Heart left ventricle (tissue), 13 donors: ENCODE results near the gene HDAC4.

Experiments
- POLR2A ChIP-seq, 2 donors: fragments of 450-650 bp; IDR thresholded peaks; one replicate each; pipeline ENCODE4 v1.6.1; 2017; ENCODE audit warnings: antibody characterized with exemption in 2 of 2, mild to moderate bottlenecking in 2 of 2, moderate library complexity in 2 of 2
- TF ChIP-seq, protein P1 (sequence below), 12 donors: fragments of 200-600 bp; sonication (generic) in 4 of 12; IDR thresholded peaks; one replicate each; pipeline versions ENCODE4 v1.5.0 to v1.8.0; 2018 to 2022; ENCODE audit warnings: antibody characterized with exemption in 12 of 12, mild to moderate bottlenecking in 5 of 12
- donor health status: ischemic (EF 13 %, LVEDD 7.1; RV severe dilation, severe dysfunction).
- donor health status: DM: no; HTN: yes; CAD: no.
- donor health status: DM: no; HTN: no; CAD: no.
- donor health status: ischemic (EF 25% LVEDD 6.9; RV normal size, moderate dysfunction).
- donor health status: ischemic (EF 25% LVEDD 5.7; RV mildly dilated, moderate dysfunction).
- donor health status: ischemic (EF 35%, LVEDD 5.7; RV mildly dilated, moderate dysfunction).
- donor health status: nonischemic (EF 11% LVEDD 7.7; RV severe dilation, severe dysfunction).
- donor health status: DM: yes; HTN: yes; CAD: no.
- donor health status: PGD.
- donor health status: ischemic (EF 29% LVEDD 5.4; RV normal size, mild dysfunction).
- donor health status: nonischemic (EF 23%, LVEDD 6.1; RV moderate dilation, normal function).

- TF ChIP-seq, protein P1, sequence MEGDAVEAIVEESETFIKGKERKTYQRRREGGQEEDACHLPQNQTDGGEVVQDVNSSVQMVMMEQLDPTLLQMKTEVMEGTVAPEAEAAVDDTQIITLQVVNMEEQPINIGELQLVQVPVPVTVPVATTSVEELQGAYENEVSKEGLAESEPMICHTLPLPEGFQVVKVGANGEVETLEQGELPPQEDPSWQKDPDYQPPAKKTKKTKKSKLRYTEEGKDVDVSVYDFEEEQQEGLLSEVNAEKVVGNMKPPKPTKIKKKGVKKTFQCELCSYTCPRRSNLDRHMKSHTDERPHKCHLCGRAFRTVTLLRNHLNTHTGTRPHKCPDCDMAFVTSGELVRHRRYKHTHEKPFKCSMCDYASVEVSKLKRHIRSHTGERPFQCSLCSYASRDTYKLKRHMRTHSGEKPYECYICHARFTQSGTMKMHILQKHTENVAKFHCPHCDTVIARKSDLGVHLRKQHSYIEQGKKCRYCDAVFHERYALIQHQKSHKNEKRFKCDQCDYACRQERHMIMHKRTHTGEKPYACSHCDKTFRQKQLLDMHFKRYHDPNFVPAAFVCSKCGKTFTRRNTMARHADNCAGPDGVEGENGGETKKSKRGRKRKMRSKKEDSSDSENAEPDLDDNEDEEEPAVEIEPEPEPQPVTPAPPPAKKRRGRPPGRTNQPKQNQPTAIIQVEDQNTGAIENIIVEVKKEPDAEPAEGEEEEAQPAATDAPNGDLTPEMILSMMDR (IDR thresholded peaks at IDR 0.05): no peak
- TF ChIP-seq POLR2A (IDR thresholded peaks at IDR 0.05): no peak
Observed at GRCh38 chr2:239116456-239117246, 284.2 kb downstream of the HDAC4 start.
